Activated T-cell treated with anti-CD3 and anti-CD28 coated beads for 1 hour (primary cell): Measurements from ENCODE around the gene SNURF.
"Not testable (repeated sequence)": the region's sequence is repeated elsewhere in the genome, so short reads cannot be mapped to it uniquely, and the experiment has no call there.

Experiments used
- DNase-seq: peaks from one replicate; pipeline ENCODE4 v3.0.0-alpha.2; 2020; ENCODE audit warnings: low read depth

The SNURF gene

GRCh38 chr15:24954783-24955530, at the start of gene SNURF, which contains the start of gene SNRPN:
SNURF (plus strand) TSS chr15:24954987; CDS start chr15:24955049, 62 bp downstream.
SNRPN (plus strand) TSS chr15:24954987; CDS start chr15:24974454, 19,467 bp downstream.
- peak; percentile 45 for DNase-seq

GRCh38 chr15:24916305-24917009, 38.3 kb upstream of the SNURF start:
- DNase-seq = no peak

- DNase-seq = no peak
These were observed 37.4 kb upstream of the SNURF start for GRCh38 chr15:24917431-24917830.

- DNase-seq = no peak
These were observed 35.3 kb upstream of the SNURF start for GRCh38 chr15:24919446-24919845.

GRCh38 chr15:24922781-24923180, 32.0 kb upstream of the SNURF start:
- not testable (repeated sequence) for DNase-seq

- no peak for DNase-seq
These were observed 30.6 kb upstream of the SNURF start for GRCh38 chr15:24924153-24924552.

- DNase-seq = no peak
These were observed 30.2 kb upstream of the SNURF start for GRCh38 chr15:24924621-24925020.

GRCh38 chr15:24931874-24932732, 22.7 kb upstream of the SNURF start:
- not testable (repeated sequence) for DNase-seq

GRCh38 chr15:24933716-24934115, 21.1 kb upstream of the SNURF start:
- no peak for DNase-seq

GRCh38 chr15:24938224-24938623, 16.6 kb upstream of the SNURF start:
- DNase-seq = not testable (repeated sequence)

GRCh38 chr15:24940236-24940635, 14.6 kb upstream of the SNURF start:
- no peak for DNase-seq

- DNase-seq = no peak
These were observed 11.4 kb upstream of the SNURF start for GRCh38 chr15:24943361-24943760.

- DNase-seq = no peak
These were observed 9.8 kb upstream of the SNURF start for GRCh38 chr15:24944954-24945353.

- DNase-seq = no peak
These were observed 9.1 kb upstream of the SNURF start for GRCh38 chr15:24945711-24946110.

- DNase-seq = no peak
These were observed 6.3 kb upstream of the SNURF start for GRCh38 chr15:24948495-24948894.

GRCh38 chr15:24955531-24955921, 739 bp downstream of the SNURF start:
- peak; percentile 3 for DNase-seq

GRCh38 chr15:24956111-24956838, 1.5 kb downstream of the SNURF start:
- DNase-seq = peak; percentile 63

GRCh38 chr15:24957691-24958090, 2.9 kb downstream of the SNURF start:
- no peak for DNase-seq

GRCh38 chr15:24961967-24962366, 7.2 kb downstream of the SNURF start:
- no peak for DNase-seq

GRCh38 chr15:24962880-24963279, 8.1 kb downstream of the SNURF start:
- no peak for DNase-seq

GRCh38 chr15:24966364-24967103, 11.7 kb downstream of the SNURF start:
- DNase-seq = no peak
